HepG2 (cell line): ENCODE data around the gene ESYT2. TPM values are rescaled to one million over a fixed set of nuclear protein-coding genes. Genes with fewer than 3 reads are reported as not detected.

Experiments used
- ATAC-seq: fragments of 200-7000 bp; cut with Tn5 transposase; 3 replicates; pipeline ENCODE4 v1.9.1; 2020; ENCODE audit warnings: mild to moderate bottlenecking, moderate library complexity
- BruUV-seq: library from RNA; stranded (reverse); fragments of 400-500 nt; replicated peaks from 2 replicates; lab custom pipeline; 2021; lab: Mats Ljungman, UMichigan
- CTCF ChIA-PET: fragments of 300-600 bp; formaldehyde crosslinking; extraction: SDS; loops from one replicate; lab custom pipeline; 2021; ENCODE audit warnings: low total read pairs, inconsistent platforms, low intra/inter-chr PET ratio; lab: Yijun Ruan, JAX
- POLR2A ChIA-PET: fragments of 350-600 bp; sonication (Branson Sonifier 250); formaldehyde crosslinking; loops from one replicate; lab custom pipeline; 2020; ENCODE audit warnings: antibody characterized with exemption, inconsistent platforms; lab: Yijun Ruan, JAX
- DNase-seq: peaks from one replicate; pipeline ENCODE4 v3.0.0-alpha.2; 2015; ENCODE audit warnings: low spot score
- FAIRE-seq: peaks from 3 replicates; lab custom pipeline; 2011; peaks lifted over from hg19 to GRCh38; lab: Jason Lieb, UNC
- H2AFZ ChIP-seq: one replicate; pipeline ENCODE4 v1.6.1; 2011; ENCODE audit warnings: low read length, inconsistent platforms
- H3K27ac ChIP-seq: fragments of 300-600 bp; 3 replicates; pipeline ENCODE4 v1.8.0; 2011; ENCODE audit warnings: mixed run types, mild to moderate bottlenecking, mixed read lengths, low read length, inconsistent platforms; ENCODE audit not compliant: insufficient read depth; ENCODE audit errors: extremely low read length
- H3K27me3 ChIP-seq, 2 experiments: fragments of 200-600 bp in 1 of 2; 2 replicates in 1 of 2; 3 replicates in 1 of 2; pipeline versions ENCODE4 v1.6.0 to v1.8.0; 2011; ENCODE audit warnings: low read length in 2 of 2, mild to moderate bottlenecking in 2 of 2, moderate library complexity in 2 of 2, inconsistent platforms in 1 of 2; ENCODE audit not compliant: insufficient read depth in 2 of 2, control insufficient read depth in 1 of 2
- H3K36me3 ChIP-seq, 2 experiments: fragments of 200-600 bp in 1 of 2; replicated peaks in 1 of 2; 2 replicates in 1 of 2; 3 replicates in 1 of 2; pipeline versions ENCODE4 v1.5.1 to v1.8.0; 2011; ENCODE audit warnings: low read length in 2 of 2, inconsistent platforms in 1 of 2; ENCODE audit not compliant: insufficient read depth in 2 of 2, control insufficient read depth in 1 of 2
- H3K4me1 ChIP-seq: 2 replicates; pipeline ENCODE4 v1.5.1; 2012; ENCODE audit warnings: low read length, inconsistent platforms; ENCODE audit not compliant: insufficient read depth
- H3K4me2 ChIP-seq: 2 replicates; pipeline ENCODE4 v1.6.0; 2011; ENCODE audit warnings: low read depth, low read length, inconsistent platforms
- H3K4me3 ChIP-seq, 3 experiments: fragments of 200-600 bp in 1 of 3; sonication (generic), shearing (Covaris generic) in 1 of 3; replicated peaks in 1 of 3; 2 replicates each; pipeline ENCODE4 v1.5.1; 2011 to 2016; ENCODE audit warnings: low read length in 3 of 3, inconsistent platforms in 2 of 3, low read depth in 2 of 3, mild to moderate bottlenecking in 2 of 3, control low read depth in 1 of 3, mixed read lengths in 1 of 3; ENCODE audit not compliant: insufficient read depth in 1 of 3
- H3K79me2 ChIP-seq: one replicate; pipeline ENCODE4 v1.6.1; 2011; ENCODE audit warnings: low read length, inconsistent platforms; ENCODE audit not compliant: insufficient read depth
- H3K9ac ChIP-seq: 2 replicates; pipeline ENCODE4 v1.6.0; 2011; ENCODE audit warnings: mild to moderate bottlenecking, low read depth, low read length, inconsistent platforms; ENCODE audit not compliant: insufficient read depth
- H3K9me3 ChIP-seq: 2 replicates; pipeline ENCODE4 v1.5.1; 2012; ENCODE audit warnings: mild to moderate bottlenecking, low read length
- H4K20me1 ChIP-seq: 2 replicates; pipeline ENCODE4 v1.6.0; 2011; ENCODE audit warnings: inconsistent platforms, mild to moderate bottlenecking, low read length, moderate library complexity; ENCODE audit not compliant: insufficient read depth
- AGO2 ChIP-seq: fragments of 200-400 bp; formaldehyde crosslinking; optimal IDR thresholded peaks from 2 replicates; pipeline ENCODE3; 2017; ENCODE audit warnings: mild to moderate bottlenecking, low read depth, low read length, moderate library complexity
- ARID2 ChIP-seq: sonication (generic); formaldehyde crosslinking; IDR thresholded peaks from 2 replicates; pipeline ENCODE4 v1.8.1; 2022; ENCODE audit warnings: mild to moderate bottlenecking, missing genetic modification reagents, borderline replicate concordance
- CBFB ChIP-seq: sonication (generic); formaldehyde crosslinking; IDR thresholded peaks from 2 replicates; pipeline ENCODE4 v1.4.0; 2020; ENCODE audit warnings: missing genetic modification reagents
- CENPX ChIP-seq: sonication (generic); formaldehyde crosslinking; IDR thresholded peaks from 2 replicates; pipeline ENCODE4 v1.9.0; 2021; ENCODE audit warnings: mild to moderate bottlenecking, missing genetic modification reagents, moderate library complexity
- KLF11 ChIP-seq: IDR thresholded peaks from 2 replicates; pipeline ENCODE4 v1.6.1; 2016; ENCODE audit warnings: missing compliant biosample characterization
- KLF15 ChIP-seq: sonication (generic); formaldehyde crosslinking; IDR thresholded peaks from 2 replicates; pipeline ENCODE4 v1.8.1; 2023; ENCODE audit warnings: borderline replicate concordance, mild to moderate bottlenecking, inconsistent platforms, missing genetic modification reagents, mixed read lengths
- NFYB ChIP-seq: sonication (generic); formaldehyde crosslinking; IDR thresholded peaks from 2 replicates; pipeline ENCODE4 v1.4.0; 2020; ENCODE audit warnings: missing genetic modification reagents
- REPIN1 ChIP-seq: sonication (generic); formaldehyde crosslinking; IDR thresholded peaks from 2 replicates; pipeline ENCODE4 v1.8.0; 2022; ENCODE audit warnings: missing genetic modification reagents, low read depth, mild to moderate bottlenecking, borderline replicate concordance
- SIN3B ChIP-seq: fragments of 150-350 bp; IDR thresholded peaks from 2 replicates; pipeline ENCODE4 v1.6.1; 2014; ENCODE audit warnings: low read length
- SMAD3 ChIP-seq: sonication (generic); formaldehyde crosslinking; IDR thresholded peaks from 2 replicates; pipeline ENCODE4 v1.4.0; 2020; ENCODE audit warnings: missing genetic modification reagents
- SP5 ChIP-seq: IDR thresholded peaks from 2 replicates; pipeline ENCODE4 v1.6.1; 2016; ENCODE audit warnings: low read depth, borderline replicate concordance
- SRY ChIP-seq: sonication (generic); formaldehyde crosslinking; IDR thresholded peaks from 2 replicates; pipeline ENCODE4 v1.8.0; 2022; ENCODE audit warnings: mild to moderate bottlenecking, missing genetic modification reagents
- XRCC5 ChIP-seq: fragments of 200-400 bp; formaldehyde crosslinking; optimal IDR thresholded peaks from 2 replicates; pipeline ENCODE3; 2017; ENCODE audit warnings: mild to moderate bottlenecking, low read length
- ZNF761 ChIP-seq: sonication (generic); formaldehyde crosslinking; conservative IDR thresholded peaks from 2 replicates; pipeline ENCODE4 v1.4.0; 2020; ENCODE audit warnings: mild to moderate bottlenecking, missing genetic modification reagents
- ZNF878 ChIP-seq: sonication (generic); formaldehyde crosslinking; IDR thresholded peaks from 2 replicates; pipeline ENCODE4 v1.8.1; 2023; ENCODE audit warnings: mild to moderate bottlenecking, missing genetic modification reagents, moderate library complexity
- ZSCAN5A ChIP-seq: sonication (generic); formaldehyde crosslinking; IDR thresholded peaks from 2 replicates; pipeline ENCODE4 v1.8.0; 2022; ENCODE audit warnings: mild to moderate bottlenecking, missing genetic modification reagents, borderline replicate concordance
- WGBS: methylation state at CpG from one replicate; pipeline ENCODE4 v1.1.6; 2017; ENCODE audit warnings: low lambda C conversion rate; 5-methylcytosine and 5-hydroxymethylcytosine counted together
- in situ Hi-C: cut with HindIII; loops from 2 replicates; pipeline ENCODE4 v1.10.0; 2017; ENCODE audit warnings: low pct_unique_long_range_greater_than_20kb; ENCODE audit not compliant: extremely low pct_ligation_motif_present
- intact Hi-C: fragments of 100-400 bp; cut with micrococcal nuclease; formaldehyde crosslinking; loops from one replicate; pipeline ENCODE4 v1.10.0; 2022; ENCODE audit not compliant: unreplicated experiment
- polyA plus RNA-seq, 8 experiments: library from polyadenylated mRNA; depleted of rRNA in 3 of 8; stranded (reverse) in 7 of 8; unstranded in 1 of 8; fragments of >200 nt; fragmentation: Illumina TruSeq in 4 of 8; extraction: Trizol in 4 of 8; gene quantifications; 2 replicates each; pipeline versions ENCODE4 v1.2.1 to v1.2.3, GENCODE V29; 2011 to 2016; ENCODE audit warnings: low read depth in 4 of 8, missing spikeins in 1 of 8, mixed read lengths in 1 of 8; ENCODE audit not compliant: insufficient read depth in 1 of 8
- total RNA-seq, 5 experiments: library from RNA; depleted of rRNA; stranded (reverse); fragments of >200 nt; fragmentation: Illumina TruSeq; extraction: Trizol; gene quantifications; 2 replicates each; pipeline ENCODE4 v1.2.3, GENCODE V29; 2016; ENCODE audit warnings: low read depth in 1 of 5
- TF ChIP-seq, protein P1 (sequence below): sonication (generic); formaldehyde crosslinking; IDR thresholded peaks from 2 replicates; pipeline ENCODE4 v1.9.0; 2021; ENCODE audit warnings: mild to moderate bottlenecking, missing genetic modification reagents
- TF ChIP-seq, protein P2 (sequence below): sonication (generic); formaldehyde crosslinking; IDR thresholded peaks from 2 replicates; pipeline ENCODE4 v1.8.0; 2022; ENCODE audit warnings: missing genetic modification reagents, mild to moderate bottlenecking, borderline replicate concordance

The ESYT2 gene
- total and polyA plus RNA-seq, 2 of the 13 experiments (the other 11 are each of a cell fraction or from before 2014, with no cell fraction given) = 28.5 to 37.3 TPM

DNA sequence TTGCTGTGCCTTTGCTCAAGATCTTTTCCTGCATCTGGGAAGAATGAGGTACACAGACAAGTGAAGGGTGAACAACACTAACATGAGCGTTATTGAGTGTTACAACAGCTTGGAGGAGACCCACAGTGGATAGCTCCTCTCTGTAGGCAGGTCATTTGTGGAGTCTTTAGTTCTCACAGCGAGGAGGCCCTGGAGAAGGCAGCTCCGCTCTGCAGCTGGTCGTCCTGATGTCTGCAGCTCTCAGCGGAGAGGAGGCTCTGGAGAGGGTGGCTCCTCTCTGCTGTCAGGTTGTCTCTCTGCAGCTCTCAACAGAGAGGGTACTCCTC, 20.1 kb upstream of the ESYT2 start:
- BruUV-seq = no TSS peak
- H3K36me3 ChIP-seq = no peaks in the 10 kb centered on the region
- ATAC-seq (no peak), FAIRE-seq (no peak), DNase-seq (no peak)
- in situ Hi-C loops (no loop called here), intact Hi-C loops (loop anchor here (1.0 kb wide), 1 partner anchor 20 kb away; the partner anchor contains the start of gene ESYT2)
- H2AFZ ChIP-seq = peak overlapping the region; percentile 71
- H3K4me3 ChIP-seq = peak overlapping the region; percentile 58 to 77 (median 66)
- H4K20me1 ChIP-seq = no peaks in the 10 kb centered on the region
- ChIA-PET POLR2A (interaction anchor here (0.9 to 4.8 kb wide), 12 partner anchors 10 to 145 kb away, joined by 3 to 63 read pairs (median 12); partner anchors contain the start of genes ESYT2 and NCAPG2), CTCF (no interaction called here)
- H3K9me3 ChIP-seq = no peaks in the 10 kb centered on the region; the same call in 1 of the 2 replicates
- peaks cover 30% of the 10 kb centered on the region for H3K4me1 ChIP-seq
- WGBS = no CpG with 5 or more reads among the region's 5 CpGs
- H3K27ac ChIP-seq = peak overlapping the region; percentile 83
- H3K9ac ChIP-seq = peak overlapping the region; percentile 70
- H3K27me3 ChIP-seq = no peaks in the 10 kb centered on the region; a peak in 1 of 5 replicates
- no peaks in the 10 kb centered on the region for H3K79me2 ChIP-seq
- H3K4me2 ChIP-seq = peak overlapping the region; percentile 99
- TF ChIP-seq SRY (no peak; the same call in 1 of the 2 replicates), ZNF878 (CRISPR knock-in tag) (no peak), NFYB (CRISPR knock-in tag) (no peak), CENPX (CRISPR knock-in tag) (no peak), XRCC5 (peak; percentile 9), REPIN1 (CRISPR knock-in tag) (no peak), CBFB (no peak), SIN3B (no peak), SP5 (CRISPR knock-in tag) (0 out of 2 replicates have a peak, but pooled peaks have one; percentile 10), AGO2 (no peak), ZSCAN5A (no peak), ARID2 (no peak), KLF15 (CRISPR knock-in tag) (no peak), ZNF761 (CRISPR knock-in tag) (no peak), KLF11 (CRISPR knock-in tag) (no peak), SMAD3 (CRISPR knock-in tag) (no peak)
- TF ChIP-seq, protein P1, sequence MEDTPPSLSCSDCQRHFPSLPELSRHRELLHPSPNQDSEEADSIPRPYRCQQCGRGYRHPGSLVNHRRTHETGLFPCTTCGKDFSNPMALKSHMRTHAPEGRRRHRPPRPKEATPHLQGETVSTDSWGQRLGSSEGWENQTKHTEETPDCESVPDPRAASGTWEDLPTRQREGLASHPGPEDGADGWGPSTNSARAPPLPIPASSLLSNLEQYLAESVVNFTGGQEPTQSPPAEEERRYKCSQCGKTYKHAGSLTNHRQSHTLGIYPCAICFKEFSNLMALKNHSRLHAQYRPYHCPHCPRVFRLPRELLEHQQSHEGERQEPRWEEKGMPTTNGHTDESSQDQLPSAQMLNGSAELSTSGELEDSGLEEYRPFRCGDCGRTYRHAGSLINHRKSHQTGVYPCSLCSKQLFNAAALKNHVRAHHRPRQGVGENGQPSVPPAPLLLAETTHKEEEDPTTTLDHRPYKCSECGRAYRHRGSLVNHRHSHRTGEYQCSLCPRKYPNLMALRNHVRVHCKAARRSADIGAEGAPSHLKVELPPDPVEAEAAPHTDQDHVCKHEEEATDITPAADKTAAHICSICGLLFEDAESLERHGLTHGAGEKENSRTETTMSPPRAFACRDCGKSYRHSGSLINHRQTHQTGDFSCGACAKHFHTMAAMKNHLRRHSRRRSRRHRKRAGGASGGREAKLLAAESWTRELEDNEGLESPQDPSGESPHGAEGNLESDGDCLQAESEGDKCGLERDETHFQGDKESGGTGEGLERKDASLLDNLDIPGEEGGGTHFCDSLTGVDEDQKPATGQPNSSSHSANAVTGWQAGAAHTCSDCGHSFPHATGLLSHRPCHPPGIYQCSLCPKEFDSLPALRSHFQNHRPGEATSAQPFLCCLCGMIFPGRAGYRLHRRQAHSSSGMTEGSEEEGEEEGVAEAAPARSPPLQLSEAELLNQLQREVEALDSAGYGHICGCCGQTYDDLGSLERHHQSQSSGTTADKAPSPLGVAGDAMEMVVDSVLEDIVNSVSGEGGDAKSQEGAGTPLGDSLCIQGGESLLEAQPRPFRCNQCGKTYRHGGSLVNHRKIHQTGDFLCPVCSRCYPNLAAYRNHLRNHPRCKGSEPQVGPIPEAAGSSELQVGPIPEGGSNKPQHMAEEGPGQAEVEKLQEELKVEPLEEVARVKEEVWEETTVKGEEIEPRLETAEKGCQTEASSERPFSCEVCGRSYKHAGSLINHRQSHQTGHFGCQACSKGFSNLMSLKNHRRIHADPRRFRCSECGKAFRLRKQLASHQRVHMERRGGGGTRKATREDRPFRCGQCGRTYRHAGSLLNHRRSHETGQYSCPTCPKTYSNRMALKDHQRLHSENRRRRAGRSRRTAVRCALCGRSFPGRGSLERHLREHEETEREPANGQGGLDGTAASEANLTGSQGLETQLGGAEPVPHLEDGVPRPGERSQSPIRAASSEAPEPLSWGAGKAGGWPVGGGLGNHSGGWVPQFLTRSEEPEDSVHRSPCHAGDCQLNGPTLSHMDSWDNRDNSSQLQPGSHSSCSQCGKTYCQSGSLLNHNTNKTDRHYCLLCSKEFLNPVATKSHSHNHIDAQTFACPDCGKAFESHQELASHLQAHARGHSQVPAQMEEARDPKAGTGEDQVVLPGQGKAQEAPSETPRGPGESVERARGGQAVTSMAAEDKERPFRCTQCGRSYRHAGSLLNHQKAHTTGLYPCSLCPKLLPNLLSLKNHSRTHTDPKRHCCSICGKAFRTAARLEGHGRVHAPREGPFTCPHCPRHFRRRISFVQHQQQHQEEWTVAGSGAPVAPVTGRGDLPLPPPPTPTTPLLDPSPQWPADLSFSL (CRISPR knock-in tag) = no peak
- TF ChIP-seq, protein P2, sequence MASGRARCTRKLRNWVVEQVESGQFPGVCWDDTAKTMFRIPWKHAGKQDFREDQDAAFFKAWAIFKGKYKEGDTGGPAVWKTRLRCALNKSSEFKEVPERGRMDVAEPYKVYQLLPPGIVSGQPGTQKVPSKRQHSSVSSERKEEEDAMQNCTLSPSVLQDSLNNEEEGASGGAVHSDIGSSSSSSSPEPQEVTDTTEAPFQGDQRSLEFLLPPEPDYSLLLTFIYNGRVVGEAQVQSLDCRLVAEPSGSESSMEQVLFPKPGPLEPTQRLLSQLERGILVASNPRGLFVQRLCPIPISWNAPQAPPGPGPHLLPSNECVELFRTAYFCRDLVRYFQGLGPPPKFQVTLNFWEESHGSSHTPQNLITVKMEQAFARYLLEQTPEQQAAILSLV (CRISPR knock-in tag) = 0 out of 2 replicates have a peak, but pooled peaks have one; percentile 13
